HL-60 (cell line): Measurements from ENCODE around the gene CERKL.

Experiments
- DNase-seq, 2 experiments: peaks; one replicate each; pipeline ENCODE4 v3.0.0-alpha.2; 2010 to 2020; ENCODE audit warnings: low read depth in 1 of 2, low spot score in 1 of 2
- H3K27ac ChIP-seq: fragments of 250-450 bp; sonication (Bioruptor Pico); replicated peaks from 2 replicates; pipeline ENCODE4 v1.5.1; 2020; ENCODE audit warnings: mild to moderate bottlenecking, moderate library complexity
- H3K27me3 ChIP-seq: fragments of 250-450 bp; sonication (Bioruptor Pico); 2 replicates; pipeline ENCODE4 v1.5.1; 2021; ENCODE audit warnings: mild to moderate bottlenecking, moderate library complexity; ENCODE audit not compliant: insufficient read depth, poor library complexity, severe bottlenecking
- H3K4me3 ChIP-seq: replicated peaks from 2 replicates; pipeline ENCODE4 v1.5.1; 2011; ENCODE audit warnings: mild to moderate bottlenecking, control low read depth, low read length; ENCODE audit not compliant: insufficient read depth
- GABPA ChIP-seq: IDR thresholded peaks from 2 replicates; pipeline ENCODE4 v1.6.1; 2012; ENCODE audit warnings: low read depth
- POLR2AphosphoS5 ChIP-seq: IDR thresholded peaks from 2 replicates; pipeline ENCODE4 v1.6.1; 2012; ENCODE audit warnings: low read depth
- SPI1 ChIP-seq: IDR thresholded peaks from 2 replicates; pipeline ENCODE4 v1.6.1; 2012; ENCODE audit warnings: low read depth, mild to moderate bottlenecking, borderline replicate concordance
- TF ChIP-seq, protein P1 (sequence below): IDR thresholded peaks from 2 replicates; pipeline ENCODE4 v1.6.1; 2012; ENCODE audit warnings: low read depth; ENCODE audit not compliant: insufficient replicate concordance
- TF ChIP-seq, protein P2 (sequence below): IDR thresholded peaks from one replicate; pipeline ENCODE4 v1.5.1; 2011; ENCODE audit warnings: low read length, control low read depth, inconsistent platforms; ENCODE audit not compliant: insufficient read depth

Gene CERKL

DNA sequence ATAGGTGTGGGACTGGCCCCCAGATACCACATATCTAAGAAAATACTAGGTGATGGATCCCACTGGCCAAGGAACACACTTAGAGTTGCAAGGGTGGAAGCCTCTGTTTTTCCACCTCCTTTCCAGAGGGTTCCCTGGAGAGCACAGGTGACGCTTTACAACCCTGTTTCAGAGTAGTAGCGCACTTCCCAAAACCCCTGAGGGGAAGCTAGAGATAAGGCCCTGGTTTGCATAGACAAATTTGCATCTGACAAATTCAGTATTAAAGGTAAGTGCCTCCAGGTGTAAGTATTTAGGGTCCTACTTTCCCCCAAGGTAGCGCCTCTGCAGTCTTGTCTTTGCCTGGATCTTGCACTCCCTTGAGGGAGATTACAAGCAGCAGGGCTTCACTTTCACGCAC lies 474 bp upstream of the CERKL start:
- DNase-seq = no peak
- peaks cover 33% of the 10 kb centered on the region for H3K27me3 ChIP-seq

DNA sequence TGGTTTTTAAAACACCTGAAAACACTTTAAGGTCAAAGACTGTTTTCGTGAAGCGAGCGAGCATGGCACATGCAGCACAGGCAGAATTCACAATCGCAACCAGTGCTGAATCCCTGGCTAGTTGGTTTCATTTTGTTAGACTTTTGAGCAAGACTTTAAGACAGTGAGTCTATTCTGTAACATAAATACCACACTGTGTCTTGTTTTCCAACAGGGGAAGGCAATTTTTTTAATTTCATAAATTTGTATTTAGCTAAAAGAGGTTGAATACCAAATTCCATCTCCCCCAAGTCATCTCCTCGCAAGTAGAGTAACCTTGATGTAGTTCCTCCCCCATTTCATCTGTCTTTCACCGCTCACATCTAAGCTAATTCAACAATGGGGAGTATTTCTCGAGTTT lies 1.4 kb downstream of the CERKL start:
- peaks cover 40% of the 10 kb centered on the region for H3K27me3 ChIP-seq
- no peak overlapping the region for H3K4me3 ChIP-seq
- no peak overlapping the region for H3K27ac ChIP-seq
- no peak for DNase-seq
- TF ChIP-seq, protein P1, sequence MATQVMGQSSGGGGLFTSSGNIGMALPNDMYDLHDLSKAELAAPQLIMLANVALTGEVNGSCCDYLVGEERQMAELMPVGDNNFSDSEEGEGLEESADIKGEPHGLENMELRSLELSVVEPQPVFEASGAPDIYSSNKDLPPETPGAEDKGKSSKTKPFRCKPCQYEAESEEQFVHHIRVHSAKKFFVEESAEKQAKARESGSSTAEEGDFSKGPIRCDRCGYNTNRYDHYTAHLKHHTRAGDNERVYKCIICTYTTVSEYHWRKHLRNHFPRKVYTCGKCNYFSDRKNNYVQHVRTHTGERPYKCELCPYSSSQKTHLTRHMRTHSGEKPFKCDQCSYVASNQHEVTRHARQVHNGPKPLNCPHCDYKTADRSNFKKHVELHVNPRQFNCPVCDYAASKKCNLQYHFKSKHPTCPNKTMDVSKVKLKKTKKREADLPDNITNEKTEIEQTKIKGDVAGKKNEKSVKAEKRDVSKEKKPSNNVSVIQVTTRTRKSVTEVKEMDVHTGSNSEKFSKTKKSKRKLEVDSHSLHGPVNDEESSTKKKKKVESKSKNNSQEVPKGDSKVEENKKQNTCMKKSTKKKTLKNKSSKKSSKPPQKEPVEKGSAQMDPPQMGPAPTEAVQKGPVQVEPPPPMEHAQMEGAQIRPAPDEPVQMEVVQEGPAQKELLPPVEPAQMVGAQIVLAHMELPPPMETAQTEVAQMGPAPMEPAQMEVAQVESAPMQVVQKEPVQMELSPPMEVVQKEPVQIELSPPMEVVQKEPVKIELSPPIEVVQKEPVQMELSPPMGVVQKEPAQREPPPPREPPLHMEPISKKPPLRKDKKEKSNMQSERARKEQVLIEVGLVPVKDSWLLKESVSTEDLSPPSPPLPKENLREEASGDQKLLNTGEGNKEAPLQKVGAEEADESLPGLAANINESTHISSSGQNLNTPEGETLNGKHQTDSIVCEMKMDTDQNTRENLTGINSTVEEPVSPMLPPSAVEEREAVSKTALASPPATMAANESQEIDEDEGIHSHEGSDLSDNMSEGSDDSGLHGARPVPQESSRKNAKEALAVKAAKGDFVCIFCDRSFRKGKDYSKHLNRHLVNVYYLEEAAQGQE = no peak
- TF ChIP-seq GABPA (no peak), SPI1 (no peak), POLR2AphosphoS5 (no peak)
- TF ChIP-seq, protein P2, sequence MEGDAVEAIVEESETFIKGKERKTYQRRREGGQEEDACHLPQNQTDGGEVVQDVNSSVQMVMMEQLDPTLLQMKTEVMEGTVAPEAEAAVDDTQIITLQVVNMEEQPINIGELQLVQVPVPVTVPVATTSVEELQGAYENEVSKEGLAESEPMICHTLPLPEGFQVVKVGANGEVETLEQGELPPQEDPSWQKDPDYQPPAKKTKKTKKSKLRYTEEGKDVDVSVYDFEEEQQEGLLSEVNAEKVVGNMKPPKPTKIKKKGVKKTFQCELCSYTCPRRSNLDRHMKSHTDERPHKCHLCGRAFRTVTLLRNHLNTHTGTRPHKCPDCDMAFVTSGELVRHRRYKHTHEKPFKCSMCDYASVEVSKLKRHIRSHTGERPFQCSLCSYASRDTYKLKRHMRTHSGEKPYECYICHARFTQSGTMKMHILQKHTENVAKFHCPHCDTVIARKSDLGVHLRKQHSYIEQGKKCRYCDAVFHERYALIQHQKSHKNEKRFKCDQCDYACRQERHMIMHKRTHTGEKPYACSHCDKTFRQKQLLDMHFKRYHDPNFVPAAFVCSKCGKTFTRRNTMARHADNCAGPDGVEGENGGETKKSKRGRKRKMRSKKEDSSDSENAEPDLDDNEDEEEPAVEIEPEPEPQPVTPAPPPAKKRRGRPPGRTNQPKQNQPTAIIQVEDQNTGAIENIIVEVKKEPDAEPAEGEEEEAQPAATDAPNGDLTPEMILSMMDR = no peak

More for the DNA sequence above, 474 bp upstream of the CERKL start:
- Histone ChIP-seq H3K4me3 (peak overlapping the region; percentile 56; the same call in 1 of the 2 replicates), H3K27ac (no peak overlapping the region)
- TF ChIP-seq GABPA = no peak
- TF ChIP-seq, protein P2 = no peak
- no peak for TF ChIP-seq POLR2AphosphoS5
- TF ChIP-seq, protein P1 = no peak
- no peak for TF ChIP-seq SPI1

DNA sequence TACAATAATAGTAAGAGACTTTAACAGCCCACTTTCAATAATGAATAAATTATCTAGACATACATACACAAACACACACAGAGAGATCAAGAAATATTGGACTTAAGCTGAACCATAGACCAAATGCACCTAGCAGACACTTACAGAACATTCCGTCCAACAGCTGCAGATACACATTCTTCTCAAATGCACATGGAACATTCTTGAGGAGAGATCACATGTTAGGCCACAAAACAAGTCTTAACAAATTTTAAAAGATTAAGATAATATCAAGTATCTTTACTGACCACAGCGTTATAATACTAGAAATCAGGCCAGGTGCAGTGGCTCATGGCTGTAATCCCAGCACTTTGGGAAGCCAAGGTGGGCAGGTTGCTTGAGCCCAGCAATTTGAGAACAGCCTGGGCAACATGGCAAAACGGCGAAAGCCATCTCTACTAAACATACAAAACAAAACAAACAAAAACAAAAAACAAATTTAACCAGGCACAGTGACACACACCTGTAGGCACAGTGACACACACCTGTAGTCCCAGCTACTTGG lies 7.4 kb downstream of the CERKL start:
- Histone ChIP-seq H3K27ac (no peak overlapping the region), H3K27me3 (peaks cover 16% of the 10 kb centered on the region)
- no peak for DNase-seq

More for the DNA sequence above, 7.4 kb downstream of the CERKL start:
- no peak overlapping the region for H3K4me3 ChIP-seq
- TF ChIP-seq SPI1 (no peak), GABPA (no peak), POLR2AphosphoS5 (no peak)
- TF ChIP-seq, protein P1 = no peak
- TF ChIP-seq, protein P2 = no peak
